Lower lobe of right lung (tissue), 2 donors: ENCODE measurements around the gene NHS. TPM values are rescaled to one million over a fixed set of nuclear protein-coding genes. Genes with fewer than 3 reads are reported as not detected.
A peak's percentile ranks its signal among the peaks of the same experiment; 100 is the strongest.

Experiments
- ATAC-seq, 2 donors: fragments of 200-7000 bp; cut with Tn5 transposase; one replicate each; pipeline ENCODE4 v1.9.1; 2020 to 2022; ENCODE audit warnings: mild to moderate bottlenecking in 2 of 2, moderate library complexity in 2 of 2
- DNase-seq: peaks from one replicate; pipeline ENCODE4 v3.0.0-alpha.2; 2020
- H3K27ac ChIP-seq: fragments of 200-600 bp; one replicate; pipeline ENCODE4 v1.8.0; 2022
- H3K27me3 ChIP-seq: fragments of 200-600 bp; one replicate; pipeline ENCODE4 v1.8.0; 2022; ENCODE audit warnings: low read depth
- H3K36me3 ChIP-seq: fragments of 200-600 bp; one replicate; pipeline ENCODE4 v1.8.0; 2022; ENCODE audit warnings: mild to moderate bottlenecking
- H3K4me1 ChIP-seq: fragments of 200-600 bp; one replicate; pipeline ENCODE4 v1.8.0; 2022
- H3K4me3 ChIP-seq: fragments of 200-600 bp; one replicate; pipeline ENCODE4 v1.8.0; 2022; ENCODE audit warnings: mild to moderate bottlenecking
- H3K9me3 ChIP-seq: fragments of 200-600 bp; one replicate; pipeline ENCODE4 v1.8.0; 2022
- CTCF ChIP-seq: fragments of 200-600 bp; IDR thresholded peaks from one replicate; pipeline ENCODE4 v1.8.0; 2022; ENCODE audit warnings: antibody characterized with exemption, mild to moderate bottlenecking
- intact Hi-C: fragments of 100-400 bp; cut with DNase I; formaldehyde crosslinking; loops from one replicate; pipeline ENCODE4 v1.11.0; 2022
- total RNA-seq: library from RNA; stranded (reverse); fragmentation: NEBNext Ultra II Directional; extraction: Animal tissue kit (Norgen Biotek cat#: 25700); gene quantifications from one replicate; pipeline ENCODE4 v1.2.1, GENCODE V29; 2021
- donor health status: DM: no; HTN: yes; CAD: no; lungs with severe emphysema.

The NHS gene
- total RNA-seq, 1 donor from 2014 or later: 2.7 TPM

DNA sequence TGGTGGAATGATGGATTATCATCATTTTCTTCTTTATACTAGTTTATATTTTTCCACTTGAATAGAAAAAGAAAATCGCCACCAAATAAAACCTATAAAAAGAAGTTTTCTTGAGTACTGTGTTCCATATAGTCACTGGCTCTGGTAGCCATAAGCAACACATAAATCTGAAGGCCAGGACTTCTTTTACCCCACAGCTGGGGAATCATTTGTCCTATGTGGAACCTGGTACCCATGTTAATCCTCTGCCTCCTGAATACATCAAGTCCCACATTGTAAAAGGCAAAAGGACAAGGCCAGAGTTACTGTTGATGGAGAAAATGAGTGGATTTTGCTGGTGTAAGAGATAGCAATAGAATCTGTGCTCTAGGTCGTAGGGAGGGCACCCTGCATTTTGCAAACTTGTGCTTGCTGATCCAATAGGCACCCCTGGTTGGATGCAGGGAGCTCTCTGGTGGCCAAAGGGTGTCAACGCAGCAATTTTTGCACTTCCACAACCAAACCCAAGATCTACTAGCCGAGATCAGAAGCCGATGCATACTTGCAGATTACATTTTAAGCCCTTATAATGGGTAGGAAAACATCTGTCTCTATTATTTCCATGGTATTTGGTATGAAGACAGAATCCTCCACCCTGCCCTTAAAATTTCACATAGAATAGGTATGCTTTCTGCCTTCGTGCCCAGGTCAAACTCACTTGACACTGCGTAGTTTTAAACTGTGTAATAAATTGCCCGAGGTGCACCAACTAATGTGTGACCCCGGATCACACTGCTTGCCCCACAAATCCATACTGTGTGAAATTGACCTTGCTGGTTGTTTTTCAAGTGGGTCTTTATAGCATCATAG lies 216.1 kb downstream of the NHS start:
- intact Hi-C loops: no loop called here
- Histone ChIP-seq H3K27ac (no peak overlapping the region), H3K4me3 (no peak overlapping the region), H3K27me3 (no peaks in the 10 kb centered on the region), H3K36me3 (no peaks in the 10 kb centered on the region), H3K9me3 (no peaks in the 10 kb centered on the region), H3K4me1 (no peaks in the 10 kb centered on the region)
- DNase-seq (peak; percentile 48), ATAC-seq (peak; percentile 76 to 82)
- TF ChIP-seq CTCF: peak; percentile 67

DNA sequence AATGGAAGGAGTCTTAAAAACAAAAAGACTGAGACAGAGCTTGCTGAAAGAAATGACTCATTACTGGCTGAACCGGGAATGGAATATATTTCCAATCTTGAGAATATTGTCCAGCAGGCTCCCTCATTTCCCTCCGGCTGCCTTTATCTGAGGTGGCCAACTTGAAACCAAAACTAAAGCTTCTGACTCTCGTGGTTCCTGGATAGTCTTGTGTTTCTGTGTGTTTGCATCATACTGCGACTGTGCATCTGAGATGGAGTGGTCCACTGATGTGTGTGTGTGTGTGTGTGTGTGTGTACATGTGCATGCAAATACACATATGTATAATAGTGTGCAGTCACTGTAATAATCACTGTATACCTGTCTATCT lies 216.7 kb downstream of the NHS start:
- peak in 1 of 2 donors; percentile 33 for ATAC-seq

DNA sequence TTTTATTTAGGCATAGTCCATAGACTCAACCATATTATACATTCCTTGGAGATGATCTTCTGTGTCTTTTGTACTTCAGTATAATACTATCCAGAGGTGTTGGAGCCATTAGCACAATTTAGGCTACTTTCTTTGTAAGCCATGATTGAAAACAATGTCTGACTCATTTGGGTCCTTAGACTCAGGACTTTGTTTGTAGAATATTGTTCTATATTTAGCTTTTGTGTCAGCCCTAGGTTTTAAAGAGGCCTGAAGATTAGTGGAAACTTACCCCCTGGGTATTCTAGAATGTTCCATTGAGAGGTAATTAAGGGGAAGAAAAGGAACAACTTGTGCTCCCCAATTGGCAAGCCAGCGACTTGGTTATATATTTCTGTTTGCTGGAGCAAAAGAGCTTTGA lies 217.1 kb downstream of the NHS start:
- Histone ChIP-seq H3K9me3 (no peaks in the 10 kb centered on the region), H3K27ac (no peak overlapping the region), H3K36me3 (no peaks in the 10 kb centered on the region), H3K4me1 (no peaks in the 10 kb centered on the region), H3K27me3 (no peaks in the 10 kb centered on the region), H3K4me3 (no peak overlapping the region)
- no peak for TF ChIP-seq CTCF
- ATAC-seq (peak in 1 of 2 donors; percentile 32), DNase-seq (no peak)
- intact Hi-C loops: no loop called here

More for the DNA sequence above, 216.7 kb downstream of the NHS start:
- H3K9me3 ChIP-seq: no peaks in the 10 kb centered on the region
- no peaks in the 10 kb centered on the region for H3K4me1 ChIP-seq
- TF ChIP-seq CTCF: no peak
- DNase-seq: no peak
- H3K27ac ChIP-seq: no peak overlapping the region
- H3K27me3 ChIP-seq: no peaks in the 10 kb centered on the region
- no peak overlapping the region for H3K4me3 ChIP-seq
- intact Hi-C loops: no loop called here
- H3K36me3 ChIP-seq: no peaks in the 10 kb centered on the region

DNA sequence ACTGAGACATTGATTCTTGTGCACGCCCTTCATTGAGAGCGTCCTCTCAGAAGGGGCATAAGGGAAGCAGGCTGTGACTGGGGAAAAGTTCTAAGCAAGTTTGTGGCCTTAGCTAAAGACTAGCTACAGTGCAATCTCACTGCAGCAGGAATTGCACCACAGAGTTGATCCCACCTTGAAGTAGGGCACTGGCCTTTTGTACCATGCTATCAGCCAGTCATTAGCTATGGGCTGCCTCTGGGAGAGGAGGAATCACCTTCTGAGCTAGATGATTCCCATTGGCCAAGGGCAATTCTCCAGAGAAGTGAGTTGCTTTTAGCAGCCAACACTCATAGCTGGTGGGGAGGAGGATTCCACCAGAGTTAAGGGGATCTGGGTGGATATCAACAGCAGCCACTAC lies 219.7 kb downstream of the NHS start:
- ATAC-seq (no peak), DNase-seq (no peak)
- no peaks in the 10 kb centered on the region for H3K27me3 ChIP-seq
- H3K27ac ChIP-seq: no peak overlapping the region
- no peaks in the 10 kb centered on the region for H3K9me3 ChIP-seq
- intact Hi-C loops: no loop called here
- no peaks in the 10 kb centered on the region for H3K4me1 ChIP-seq
- H3K4me3 ChIP-seq: no peak overlapping the region
- TF ChIP-seq CTCF: no peak
- H3K36me3 ChIP-seq: no peaks in the 10 kb centered on the region

DNA sequence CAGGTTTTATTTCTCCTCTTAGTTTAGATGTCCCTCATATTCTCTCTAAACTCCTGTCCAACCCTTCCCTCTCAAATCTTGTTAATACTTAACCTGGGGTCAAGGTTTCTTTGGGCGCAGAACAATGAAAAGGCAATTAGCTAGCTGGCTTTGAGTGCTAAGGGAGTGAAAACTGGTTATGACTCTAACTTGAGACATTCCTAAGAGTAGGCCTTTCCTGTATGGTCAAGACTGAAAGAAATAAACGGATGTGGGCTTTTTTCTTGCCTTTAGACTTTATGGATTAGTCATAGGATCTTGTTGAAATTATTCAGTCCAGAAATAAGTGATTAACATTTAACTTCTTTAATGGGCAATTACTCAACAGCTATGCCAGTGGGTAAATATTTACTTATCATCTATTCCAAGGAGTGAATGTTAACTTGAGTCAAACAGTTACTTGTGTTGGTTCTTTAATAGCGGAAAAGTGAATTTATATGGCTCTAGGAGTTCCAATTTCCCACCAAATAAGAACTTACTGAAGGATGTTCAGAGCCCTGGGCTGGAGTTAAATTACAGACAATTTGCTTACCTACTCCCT lies 220.5 kb downstream of the NHS start:
- Histone ChIP-seq H3K4me1 (no peaks in the 10 kb centered on the region), H3K27me3 (no peaks in the 10 kb centered on the region), H3K27ac (no peak overlapping the region), H3K9me3 (no peaks in the 10 kb centered on the region), H3K36me3 (no peaks in the 10 kb centered on the region), H3K4me3 (no peak overlapping the region)
- intact Hi-C loops: no loop called here
- no peak for TF ChIP-seq CTCF
- DNase-seq: no peak
- peak; percentile 65 to 75 for ATAC-seq
